Measurements from ENCODE around the gene SUPT4H1. TPM values are rescaled to one million over a fixed set of nuclear protein-coding genes. Genes with fewer than 3 reads are reported as not detected.

The SUPT4H1 gene
- polyA plus RNA-seq, 1 donor (not counting 4 experiments of a cell fraction or from before 2014, with no cell fraction given), result 206 TPM

DNA sequence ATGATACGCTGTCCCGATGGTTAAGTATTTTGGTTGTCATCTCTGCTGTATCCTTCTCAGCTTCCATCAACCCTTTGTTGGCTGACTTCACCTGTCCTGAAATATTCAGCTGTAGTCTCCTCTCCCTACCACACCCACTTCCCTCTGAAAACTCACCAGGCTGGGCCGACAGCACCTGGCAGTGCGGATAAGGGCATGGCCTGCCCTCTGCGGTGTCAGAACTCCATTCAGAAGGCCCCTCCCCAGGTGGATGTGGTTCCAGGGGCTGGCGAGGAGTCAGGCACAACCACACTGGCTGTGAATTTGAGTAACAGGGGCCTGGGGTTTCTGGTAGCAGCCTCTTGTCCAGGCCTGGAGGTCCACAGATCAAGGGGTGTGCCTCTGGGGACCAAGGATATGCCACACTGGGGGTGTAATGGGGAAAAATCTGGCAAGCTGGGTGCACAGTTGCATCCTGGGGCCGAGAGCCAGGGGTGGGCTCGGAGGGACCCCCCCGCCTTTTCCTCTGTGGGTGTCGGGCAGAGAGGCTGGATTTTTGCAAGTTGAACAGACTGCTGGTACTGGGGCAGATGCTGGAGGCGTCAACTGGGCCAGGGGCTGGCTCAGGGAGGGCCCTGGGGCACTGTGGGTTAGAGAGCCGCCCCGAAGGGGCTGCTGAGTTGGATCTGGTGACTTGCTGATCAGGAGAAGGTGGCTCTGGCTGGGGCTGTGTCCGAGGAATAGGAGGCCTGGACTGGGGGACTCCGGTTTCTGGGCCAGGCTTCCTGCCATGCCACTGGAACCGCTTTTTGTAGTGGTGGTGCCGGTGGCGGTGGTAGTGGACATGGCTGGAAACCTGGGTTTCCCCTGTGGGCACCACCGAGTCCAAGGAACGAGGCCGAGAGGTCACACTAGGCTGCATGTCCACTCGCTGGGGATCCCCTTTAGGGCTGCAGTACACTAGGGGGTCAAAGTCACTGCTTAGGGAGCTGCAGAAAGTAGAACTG is 5.6 kb upstream of the SUPT4H1 start:
- TF ChIP-seq, protein P1, sequence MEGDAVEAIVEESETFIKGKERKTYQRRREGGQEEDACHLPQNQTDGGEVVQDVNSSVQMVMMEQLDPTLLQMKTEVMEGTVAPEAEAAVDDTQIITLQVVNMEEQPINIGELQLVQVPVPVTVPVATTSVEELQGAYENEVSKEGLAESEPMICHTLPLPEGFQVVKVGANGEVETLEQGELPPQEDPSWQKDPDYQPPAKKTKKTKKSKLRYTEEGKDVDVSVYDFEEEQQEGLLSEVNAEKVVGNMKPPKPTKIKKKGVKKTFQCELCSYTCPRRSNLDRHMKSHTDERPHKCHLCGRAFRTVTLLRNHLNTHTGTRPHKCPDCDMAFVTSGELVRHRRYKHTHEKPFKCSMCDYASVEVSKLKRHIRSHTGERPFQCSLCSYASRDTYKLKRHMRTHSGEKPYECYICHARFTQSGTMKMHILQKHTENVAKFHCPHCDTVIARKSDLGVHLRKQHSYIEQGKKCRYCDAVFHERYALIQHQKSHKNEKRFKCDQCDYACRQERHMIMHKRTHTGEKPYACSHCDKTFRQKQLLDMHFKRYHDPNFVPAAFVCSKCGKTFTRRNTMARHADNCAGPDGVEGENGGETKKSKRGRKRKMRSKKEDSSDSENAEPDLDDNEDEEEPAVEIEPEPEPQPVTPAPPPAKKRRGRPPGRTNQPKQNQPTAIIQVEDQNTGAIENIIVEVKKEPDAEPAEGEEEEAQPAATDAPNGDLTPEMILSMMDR (optimal IDR thresholded peaks at IDR 0.05 in 1 of 3, IDR thresholded peaks at IDR 0.05 in 1 of 3, conservative IDR thresholded peaks at IDR 0.05 in 1 of 3; ENCODE audit: extremely low read depth in 1 of 3, insufficient read depth in 2 of 3, low read length in 3 of 3), result no peak
- TF ChIP-seq EZH2 (IDR thresholded peaks at IDR 0.05; ENCODE audit: low read length), result no peak
- Histone ChIP-seq H3K79me2 (ENCODE audit: control insufficient read depth, insufficient read depth, low read length) (no peaks in the 10 kb centered on the region), H3K9ac (ENCODE audit: control insufficient read depth, extremely low read depth, insufficient read depth, low read length) (no peak overlapping the region), H3K9me3 (ENCODE audit: control insufficient read depth, low read depth, low read length) (no peaks in the 10 kb centered on the region), H4K20me1 (ENCODE audit: control insufficient read depth, extremely low read depth, insufficient read depth, low read length) (no peaks in the 10 kb centered on the region), H3K4me3 (ENCODE audit: control insufficient read depth in 2 of 3, extremely low read depth in 1 of 3, insufficient read depth in 2 of 3, low read depth in 1 of 3, low read length in 3 of 3) (no peak overlapping the region), H3K27ac (ENCODE audit: control insufficient read depth, insufficient read depth, low read length) (no peak overlapping the region), H3K36me3 (ENCODE audit: control insufficient read depth in 2 of 2, extremely low read depth in 1 of 2, insufficient read depth in 2 of 2, low read length in 2 of 2) (peaks cover 38 to 41% of the 10 kb centered on the region in 2 experiments), H3K4me1 (ENCODE audit: control insufficient read depth, extremely low read depth, insufficient read depth, low read length) (peaks cover 6% of the 10 kb centered on the region), H2AFZ (ENCODE audit: control insufficient read depth, low read length) (no peak overlapping the region), H3K9me1 (ENCODE audit: control insufficient read depth, extremely low read depth, insufficient read depth, low read length) (no peaks in the 10 kb centered on the region), H3K4me2 (ENCODE audit: control insufficient read depth, extremely low read depth, insufficient read depth, low read depth, low read length) (no peak overlapping the region), H3K27me3 (ENCODE audit: control insufficient read depth, extremely low read depth, insufficient read depth, low read length) (no peaks in the 10 kb centered on the region)
- dilution Hi-C loops (cut with MboI; ENCODE audit: extremely low pct_ligation_motif_present, low sequenced_read_pairs), result no loop called here
- DNase-seq (ENCODE audit: low read depth, low spot score), result no peak
- FAIRE-seq, result no peak

DNA sequence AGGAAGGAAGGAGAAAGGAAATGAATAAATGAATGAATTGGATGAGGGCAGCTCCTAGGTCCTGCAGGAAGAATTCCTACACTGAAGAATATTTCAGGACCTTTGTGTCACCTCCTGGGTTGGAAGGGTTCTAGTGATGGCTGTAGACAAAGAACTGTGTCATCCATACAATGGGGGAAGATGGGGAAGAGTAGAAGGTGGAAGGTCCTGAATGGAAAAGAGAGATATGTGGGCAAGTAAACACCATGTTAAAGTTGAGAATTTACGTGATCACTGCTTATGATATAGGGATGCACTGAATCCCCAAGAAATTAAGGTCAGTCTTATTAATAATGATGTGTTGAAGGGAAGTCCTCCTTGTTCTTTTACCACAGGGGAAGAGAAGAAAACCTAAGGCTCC is 4.2 kb upstream of the SUPT4H1 start:
- H2AFZ ChIP-seq (ENCODE audit: control insufficient read depth, low read length), result no peak overlapping the region
- no peaks in the 10 kb centered on the region for H4K20me1 ChIP-seq (ENCODE audit: control insufficient read depth, extremely low read depth, insufficient read depth, low read length)
- H3K4me2 ChIP-seq (ENCODE audit: control insufficient read depth, extremely low read depth, insufficient read depth, low read depth, low read length), result no peak overlapping the region
- peaks cover 8% of the 10 kb centered on the region for H3K79me2 ChIP-seq (ENCODE audit: control insufficient read depth, insufficient read depth, low read length)
- H3K4me3 ChIP-seq (ENCODE audit: control insufficient read depth in 2 of 3, extremely low read depth in 1 of 3, insufficient read depth in 2 of 3, low read depth in 1 of 3, low read length in 3 of 3), result no peak overlapping the region
- no peak overlapping the region for H3K9ac ChIP-seq (ENCODE audit: control insufficient read depth, extremely low read depth, insufficient read depth, low read length)
- H3K4me1 ChIP-seq (ENCODE audit: control insufficient read depth, extremely low read depth, insufficient read depth, low read length), result peaks cover 8% of the 10 kb centered on the region
- FAIRE-seq (no peak), DNase-seq (ENCODE audit: low read depth, low spot score) (no peak)
- TF ChIP-seq, protein P1 (optimal IDR thresholded peaks at IDR 0.05 in 1 of 3, IDR thresholded peaks at IDR 0.05 in 1 of 3, conservative IDR thresholded peaks at IDR 0.05 in 1 of 3; ENCODE audit: extremely low read depth in 1 of 3, insufficient read depth in 2 of 3, low read length in 3 of 3), result no peak
- TF ChIP-seq EZH2 (IDR thresholded peaks at IDR 0.05; ENCODE audit: low read length), result no peak
- no peak overlapping the region for H3K27ac ChIP-seq (ENCODE audit: control insufficient read depth, insufficient read depth, low read length)
- H3K9me3 ChIP-seq (ENCODE audit: control insufficient read depth, low read depth, low read length), result no peaks in the 10 kb centered on the region
- dilution Hi-C loops (cut with MboI; ENCODE audit: extremely low pct_ligation_motif_present, low sequenced_read_pairs), result no loop called here
- H3K36me3 ChIP-seq (ENCODE audit: control insufficient read depth in 2 of 2, extremely low read depth in 1 of 2, insufficient read depth in 2 of 2, low read length in 2 of 2), result peaks cover 28 to 34% of the 10 kb centered on the region in 2 experiments
- no peaks in the 10 kb centered on the region for H3K27me3 ChIP-seq (ENCODE audit: control insufficient read depth, extremely low read depth, insufficient read depth, low read length)
- H3K9me1 ChIP-seq (ENCODE audit: control insufficient read depth, extremely low read depth, insufficient read depth, low read length), result no peaks in the 10 kb centered on the region
